A549 (cell line): Measurements from ENCODE around the gene TNNT2.

Experiments
- NR3C1 ChIP-seq: fragments of >200 bp; sonication (Bioruptor Twin); formaldehyde crosslinking; IDR thresholded peaks from 3 replicates; pipeline ENCODE4 v1.6.1; 2017
- RNF2 ChIP-seq: fragments of 200-600 bp; sonication (generic); IDR thresholded peaks from 2 replicates; pipeline ENCODE4 v1.6.1; 2016; ENCODE audit warnings: low read depth, mild to moderate bottlenecking, antibody characterized with exemption, moderate library complexity, borderline replicate concordance
- TF ChIP-seq, protein P1 (sequence below): fragments of >200 bp; sonication (Bioruptor Twin); formaldehyde crosslinking; IDR thresholded peaks from 3 replicates; pipeline ENCODE4 v1.5.1; 2016

DNA sequence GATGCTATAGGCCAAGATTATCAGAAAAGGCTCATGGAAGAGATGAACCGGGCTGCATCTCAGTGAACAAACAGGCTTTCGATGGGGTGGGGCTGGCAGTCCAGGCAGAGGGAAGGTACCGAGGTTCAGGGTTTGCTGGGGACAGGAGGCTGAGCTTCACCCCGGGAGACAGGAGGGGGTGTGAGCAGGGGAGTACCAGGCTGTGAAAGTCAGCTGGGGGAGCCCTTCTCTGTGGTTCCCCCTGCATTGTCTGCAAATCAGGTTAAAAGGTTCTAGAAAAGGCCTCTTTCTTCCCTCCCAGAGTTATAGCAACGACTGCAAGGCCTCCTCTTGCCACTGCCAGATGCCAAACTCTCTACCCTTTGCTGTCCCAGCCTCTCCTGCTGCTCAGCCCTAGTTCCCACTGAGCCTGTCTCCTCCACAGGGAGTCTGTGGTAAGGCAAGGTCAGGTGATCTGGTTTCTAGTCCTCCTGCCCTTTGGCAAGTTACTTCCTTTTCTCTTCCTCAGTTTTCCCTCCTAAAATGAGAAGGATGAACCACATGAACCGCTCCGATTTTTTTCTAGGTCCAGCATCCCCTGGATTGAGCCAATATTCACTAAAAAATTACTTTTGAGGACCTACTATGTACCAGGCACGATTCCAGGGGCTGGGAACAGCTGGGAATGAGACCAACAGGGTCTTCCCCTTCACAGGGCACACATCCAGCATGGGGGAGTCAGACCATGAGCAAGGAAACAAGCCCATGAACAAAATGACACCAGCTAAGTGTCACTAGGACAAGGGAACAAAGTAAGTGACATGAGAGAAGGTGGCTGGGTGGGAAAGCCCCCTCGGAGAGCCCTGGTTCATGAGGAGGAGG lies 14.4 kb upstream of the TNNT2 start:
- TF ChIP-seq RNF2, result no peak
- TF ChIP-seq NR3C1, result no peak
- TF ChIP-seq, protein P1, sequence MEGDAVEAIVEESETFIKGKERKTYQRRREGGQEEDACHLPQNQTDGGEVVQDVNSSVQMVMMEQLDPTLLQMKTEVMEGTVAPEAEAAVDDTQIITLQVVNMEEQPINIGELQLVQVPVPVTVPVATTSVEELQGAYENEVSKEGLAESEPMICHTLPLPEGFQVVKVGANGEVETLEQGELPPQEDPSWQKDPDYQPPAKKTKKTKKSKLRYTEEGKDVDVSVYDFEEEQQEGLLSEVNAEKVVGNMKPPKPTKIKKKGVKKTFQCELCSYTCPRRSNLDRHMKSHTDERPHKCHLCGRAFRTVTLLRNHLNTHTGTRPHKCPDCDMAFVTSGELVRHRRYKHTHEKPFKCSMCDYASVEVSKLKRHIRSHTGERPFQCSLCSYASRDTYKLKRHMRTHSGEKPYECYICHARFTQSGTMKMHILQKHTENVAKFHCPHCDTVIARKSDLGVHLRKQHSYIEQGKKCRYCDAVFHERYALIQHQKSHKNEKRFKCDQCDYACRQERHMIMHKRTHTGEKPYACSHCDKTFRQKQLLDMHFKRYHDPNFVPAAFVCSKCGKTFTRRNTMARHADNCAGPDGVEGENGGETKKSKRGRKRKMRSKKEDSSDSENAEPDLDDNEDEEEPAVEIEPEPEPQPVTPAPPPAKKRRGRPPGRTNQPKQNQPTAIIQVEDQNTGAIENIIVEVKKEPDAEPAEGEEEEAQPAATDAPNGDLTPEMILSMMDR, result no peak
